HEK293 (cell line): ENCODE measurements around the gene HSPH1.

ENCODE experiments used
- ATF2 ChIP-seq: fragments of 450-650 bp; formaldehyde crosslinking; IDR thresholded peaks from 2 replicates; pipeline ENCODE4 v1.5.1; 2016; ENCODE audit warnings: missing biosample characterization, missing genetic modification characterization, low read depth
- BCL6B ChIP-seq: fragments of 450-650 bp; formaldehyde crosslinking; IDR thresholded peaks from 2 replicates; pipeline ENCODE4 v1.5.1; 2017; ENCODE audit warnings: missing biosample characterization, missing genetic modification characterization
- ELK4 ChIP-seq: IDR thresholded peaks from 2 replicates; pipeline ENCODE4 v1.6.1; 2011; ENCODE audit warnings: mild to moderate bottlenecking, low read depth, low read length, borderline replicate concordance
- GFI1B ChIP-seq: fragments of 450-650 bp; formaldehyde crosslinking; IDR thresholded peaks from 2 replicates; pipeline ENCODE4 v1.5.1; 2016; ENCODE audit warnings: missing biosample characterization, missing genetic modification characterization
- INSM2 ChIP-seq: fragments of 450-650 bp; formaldehyde crosslinking; IDR thresholded peaks from 2 replicates; pipeline ENCODE4 v1.5.1; 2016; ENCODE audit warnings: missing biosample characterization, missing genetic modification characterization
- KLF1 ChIP-seq: fragments of 450-650 bp; formaldehyde crosslinking; IDR thresholded peaks from 2 replicates; pipeline ENCODE4 v1.5.1; 2016; ENCODE audit warnings: missing biosample characterization, missing genetic modification characterization
- KLF10 ChIP-seq: fragments of 450-650 bp; IDR thresholded peaks from 2 replicates; pipeline ENCODE4 v1.5.1; 2018; ENCODE audit warnings: missing biosample characterization, mild to moderate bottlenecking, missing genetic modification characterization
- KLF17 ChIP-seq: fragments of 450-650 bp; formaldehyde crosslinking; IDR thresholded peaks from 2 replicates; pipeline ENCODE4 v1.5.1; 2016; ENCODE audit warnings: missing biosample characterization, missing genetic modification characterization
- OSR2 ChIP-seq: fragments of 450-650 bp; formaldehyde crosslinking; IDR thresholded peaks from 2 replicates; pipeline ENCODE4 v1.5.1; 2016; ENCODE audit warnings: missing biosample characterization, missing genetic modification characterization
- OVOL3 ChIP-seq: fragments of 450-650 bp; formaldehyde crosslinking; IDR thresholded peaks from 2 replicates; pipeline ENCODE4 v1.5.1; 2016; ENCODE audit warnings: missing biosample characterization, missing genetic modification characterization
- PRDM4 ChIP-seq: fragments of 450-650 bp; formaldehyde crosslinking; IDR thresholded peaks from 2 replicates; pipeline ENCODE4 v1.5.1; 2017; ENCODE audit warnings: missing biosample characterization, missing genetic modification characterization
- SP2 ChIP-seq: fragments of 450-650 bp; formaldehyde crosslinking; IDR thresholded peaks from 2 replicates; pipeline ENCODE4 v1.5.1; 2016; ENCODE audit warnings: missing biosample characterization, missing genetic modification characterization
- TSHZ1 ChIP-seq: fragments of 450-650 bp; formaldehyde crosslinking; IDR thresholded peaks from 2 replicates; pipeline ENCODE4 v1.5.1; 2016; ENCODE audit warnings: missing biosample characterization, missing genetic modification characterization, borderline replicate concordance
- ZEB2 ChIP-seq: fragments of 450-650 bp; formaldehyde crosslinking; IDR thresholded peaks from 2 replicates; pipeline ENCODE4 v1.5.1; 2016; ENCODE audit warnings: missing biosample characterization, missing genetic modification characterization
- ZNF112 ChIP-seq: fragments of 450-650 bp; formaldehyde crosslinking; IDR thresholded peaks from 2 replicates; pipeline ENCODE4 v1.5.0; 2017; ENCODE audit warnings: missing biosample characterization, missing genetic modification characterization
- ZNF184 ChIP-seq: fragments of 450-650 bp; IDR thresholded peaks from 2 replicates; pipeline ENCODE4 v1.5.1; 2018; ENCODE audit warnings: missing biosample characterization, mild to moderate bottlenecking, missing genetic modification characterization
- ZNF2 ChIP-seq: fragments of 450-650 bp; formaldehyde crosslinking; IDR thresholded peaks from 2 replicates; pipeline ENCODE4 v1.5.1; 2016; ENCODE audit warnings: missing biosample characterization, missing genetic modification characterization
- ZNF366 ChIP-seq: fragments of 450-650 bp; formaldehyde crosslinking; conservative IDR thresholded peaks from 2 replicates; pipeline ENCODE4 v1.5.1; 2016; ENCODE audit warnings: missing biosample characterization, missing genetic modification characterization
- ZNF449 ChIP-seq: fragments of 450-650 bp; formaldehyde crosslinking; IDR thresholded peaks from 2 replicates; pipeline ENCODE4 v1.5.1; 2017; ENCODE audit warnings: missing biosample characterization, mild to moderate bottlenecking, missing genetic modification characterization, moderate library complexity
- ZNF561 ChIP-seq: fragments of 450-650 bp; IDR thresholded peaks from 2 replicates; pipeline ENCODE4 v1.5.1; 2018; ENCODE audit warnings: missing biosample characterization, missing genetic modification characterization, borderline replicate concordance
- ZNF600 ChIP-seq: fragments of 450-650 bp; formaldehyde crosslinking; IDR thresholded peaks from 2 replicates; pipeline ENCODE4 v1.5.1; 2016; ENCODE audit warnings: missing biosample characterization, missing genetic modification characterization
- ZNF610 ChIP-seq: fragments of 450-650 bp; formaldehyde crosslinking; IDR thresholded peaks from 2 replicates; pipeline ENCODE4 v1.5.1; 2016; ENCODE audit warnings: missing biosample characterization, missing genetic modification characterization, borderline replicate concordance
- ZNF664 ChIP-seq: fragments of 450-650 bp; formaldehyde crosslinking; IDR thresholded peaks from 2 replicates; pipeline ENCODE4 v1.5.1; 2016; ENCODE audit warnings: missing biosample characterization, missing genetic modification characterization
- ZNF777 ChIP-seq: fragments of 450-650 bp; formaldehyde crosslinking; IDR thresholded peaks from 2 replicates; pipeline ENCODE4 v1.5.1; 2017; ENCODE audit warnings: missing biosample characterization, missing genetic modification characterization, borderline replicate concordance
- ZXDB ChIP-seq: fragments of 450-650 bp; formaldehyde crosslinking; IDR thresholded peaks from 2 replicates; pipeline ENCODE4 v1.5.1; 2016; ENCODE audit warnings: missing biosample characterization, missing genetic modification characterization

The HSPH1 gene

GRCh38 chr13:31209841-31210210 is 48.1 kb upstream of the HSPH1 start (continued):
- TF ChIP-seq PRDM4 (tag by site-specific recombination) = peak; percentile 63; the same call in 1 of the 2 replicates
- 0 out of 2 replicates have a peak, but pooled peaks have one; percentile 24 for TF ChIP-seq ZEB2 (tag by site-specific recombination)
- 0 out of 2 replicates have a peak, but pooled peaks have one; percentile 24 for TF ChIP-seq ZXDB (tag by site-specific recombination)
- 0 out of 2 replicates have a peak, but pooled peaks have one; percentile 21 for TF ChIP-seq ZNF610 (tag by site-specific recombination)
- TF ChIP-seq KLF17 (tag by site-specific recombination) = no peak
- TF ChIP-seq TSHZ1 = 0 out of 2 replicates have a peak, but pooled peaks have one; percentile 45
- peak; percentile 76 for TF ChIP-seq ZNF366
- TF ChIP-seq ATF2 (tag by site-specific recombination) = 0 out of 2 replicates have a peak, but pooled peaks have one; percentile 0
- no peak for TF ChIP-seq SP2
- TF ChIP-seq ZNF449 = 0 out of 2 replicates have a peak, but pooled peaks have one; percentile 24
- no peak for TF ChIP-seq ZNF777 (tag by site-specific recombination)
- no peak for TF ChIP-seq KLF1 (tag by site-specific recombination)
- TF ChIP-seq BCL6B = no peak
- 0 out of 2 replicates have a peak, but pooled peaks have one; percentile 52 for TF ChIP-seq ZNF664
- TF ChIP-seq ELK4 = no peak
- no peak for TF ChIP-seq ZNF112 (tag by site-specific recombination)
- TF ChIP-seq GFI1B (tag by site-specific recombination) = peak; percentile 61; the same call in 1 of the 2 replicates
- TF ChIP-seq ZNF600 (tag by site-specific recombination) = no peak
- TF ChIP-seq ZNF561 = peak; percentile 65
- 0 out of 2 replicates have a peak, but pooled peaks have one; percentile 25 for TF ChIP-seq INSM2
- 0 out of 2 replicates have a peak, but pooled peaks have one; percentile 49 for TF ChIP-seq ZNF2
- TF ChIP-seq OVOL3 (tag by site-specific recombination) = peak; percentile 55
- no peak for TF ChIP-seq ZNF184 (tag by site-specific recombination)
- peak; percentile 17; the same call in 1 of the 2 replicates for TF ChIP-seq KLF10 (tag by site-specific recombination)
- peak; percentile 53; the same call in 1 of the 2 replicates for TF ChIP-seq OSR2
